ENCODE data around the gene EOGT.

- TF ChIP-seq, protein P1, sequence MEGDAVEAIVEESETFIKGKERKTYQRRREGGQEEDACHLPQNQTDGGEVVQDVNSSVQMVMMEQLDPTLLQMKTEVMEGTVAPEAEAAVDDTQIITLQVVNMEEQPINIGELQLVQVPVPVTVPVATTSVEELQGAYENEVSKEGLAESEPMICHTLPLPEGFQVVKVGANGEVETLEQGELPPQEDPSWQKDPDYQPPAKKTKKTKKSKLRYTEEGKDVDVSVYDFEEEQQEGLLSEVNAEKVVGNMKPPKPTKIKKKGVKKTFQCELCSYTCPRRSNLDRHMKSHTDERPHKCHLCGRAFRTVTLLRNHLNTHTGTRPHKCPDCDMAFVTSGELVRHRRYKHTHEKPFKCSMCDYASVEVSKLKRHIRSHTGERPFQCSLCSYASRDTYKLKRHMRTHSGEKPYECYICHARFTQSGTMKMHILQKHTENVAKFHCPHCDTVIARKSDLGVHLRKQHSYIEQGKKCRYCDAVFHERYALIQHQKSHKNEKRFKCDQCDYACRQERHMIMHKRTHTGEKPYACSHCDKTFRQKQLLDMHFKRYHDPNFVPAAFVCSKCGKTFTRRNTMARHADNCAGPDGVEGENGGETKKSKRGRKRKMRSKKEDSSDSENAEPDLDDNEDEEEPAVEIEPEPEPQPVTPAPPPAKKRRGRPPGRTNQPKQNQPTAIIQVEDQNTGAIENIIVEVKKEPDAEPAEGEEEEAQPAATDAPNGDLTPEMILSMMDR (IDR thresholded peaks at IDR 0.05): no peak
- no peak for TF ChIP-seq POLR2AphosphoS5 (IDR thresholded peaks at IDR 0.05; ENCODE audit: insufficient read depth in 1 of 2, low read depth in 1 of 2)
- no peak for TF ChIP-seq POLR2A (IDR thresholded peaks at IDR 0.05)
Observed at GRCh38 chr3:68945225-68945624, 68.3 kb downstream of the EOGT start.

All from vagina (tissue), 2 donors.